Measurements from ENCODE around the gene DHRS7B. TPM values are rescaled to one million over a fixed set of nuclear protein-coding genes. Genes with fewer than 3 reads are reported as not detected.

DHRS7B gene
- total RNA-seq, 4 donors from 2014 or later = 24.0 to 30.3 (median 28.8) TPM

DNA sequence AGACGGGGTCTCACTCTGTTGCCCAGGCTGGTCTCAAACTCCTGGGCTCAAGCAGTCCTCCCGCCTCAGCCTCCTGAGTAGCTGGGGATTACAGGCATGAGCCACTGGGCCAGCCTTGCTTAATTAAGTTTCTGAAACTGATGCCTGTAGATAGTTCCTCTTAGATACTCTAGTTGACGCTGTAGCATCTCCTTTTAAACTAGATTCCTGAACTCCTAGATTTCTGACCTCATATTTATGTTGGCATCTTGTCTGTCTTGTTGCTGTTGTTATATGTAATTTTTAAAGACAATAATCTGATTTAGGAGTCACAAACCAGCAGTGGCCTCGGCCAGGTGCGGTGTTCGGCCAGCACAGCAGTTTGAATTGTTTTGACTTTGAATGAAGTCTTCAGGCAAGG, 37.5 kb downstream of the DHRS7B start:
- TF ChIP-seq, protein P1, sequence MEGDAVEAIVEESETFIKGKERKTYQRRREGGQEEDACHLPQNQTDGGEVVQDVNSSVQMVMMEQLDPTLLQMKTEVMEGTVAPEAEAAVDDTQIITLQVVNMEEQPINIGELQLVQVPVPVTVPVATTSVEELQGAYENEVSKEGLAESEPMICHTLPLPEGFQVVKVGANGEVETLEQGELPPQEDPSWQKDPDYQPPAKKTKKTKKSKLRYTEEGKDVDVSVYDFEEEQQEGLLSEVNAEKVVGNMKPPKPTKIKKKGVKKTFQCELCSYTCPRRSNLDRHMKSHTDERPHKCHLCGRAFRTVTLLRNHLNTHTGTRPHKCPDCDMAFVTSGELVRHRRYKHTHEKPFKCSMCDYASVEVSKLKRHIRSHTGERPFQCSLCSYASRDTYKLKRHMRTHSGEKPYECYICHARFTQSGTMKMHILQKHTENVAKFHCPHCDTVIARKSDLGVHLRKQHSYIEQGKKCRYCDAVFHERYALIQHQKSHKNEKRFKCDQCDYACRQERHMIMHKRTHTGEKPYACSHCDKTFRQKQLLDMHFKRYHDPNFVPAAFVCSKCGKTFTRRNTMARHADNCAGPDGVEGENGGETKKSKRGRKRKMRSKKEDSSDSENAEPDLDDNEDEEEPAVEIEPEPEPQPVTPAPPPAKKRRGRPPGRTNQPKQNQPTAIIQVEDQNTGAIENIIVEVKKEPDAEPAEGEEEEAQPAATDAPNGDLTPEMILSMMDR (IDR thresholded peaks at IDR 0.05) = no peak
- no peak for TF ChIP-seq POLR2A (IDR thresholded peaks at IDR 0.05; ENCODE audit: low read depth)
- Histone ChIP-seq H3K4me3 (no peak overlapping the region), H3K36me3 (no peaks in the 10 kb centered on the region), H3K4me1 (peaks cover 29 to 73% (median 49%) of the 10 kb centered on the region in 4 donors), H3K27me3 (no peaks in the 10 kb centered on the region), H3K9me3 (no peaks in the 10 kb centered on the region), H3K27ac (replicated peaks in 1 of 4) (no peak overlapping the region)
- no peak for DNase-seq (ENCODE audit: extremely low spot score)
- 93% methylated on average over 6 of the region's 6 CpGs for WGBS
- intact Hi-C loops (cut with DNase I) = loop anchor here (5.0 kb wide), 1 partner anchor 48 kb away; the partner anchor contains the start of gene TMEM11

DNA sequence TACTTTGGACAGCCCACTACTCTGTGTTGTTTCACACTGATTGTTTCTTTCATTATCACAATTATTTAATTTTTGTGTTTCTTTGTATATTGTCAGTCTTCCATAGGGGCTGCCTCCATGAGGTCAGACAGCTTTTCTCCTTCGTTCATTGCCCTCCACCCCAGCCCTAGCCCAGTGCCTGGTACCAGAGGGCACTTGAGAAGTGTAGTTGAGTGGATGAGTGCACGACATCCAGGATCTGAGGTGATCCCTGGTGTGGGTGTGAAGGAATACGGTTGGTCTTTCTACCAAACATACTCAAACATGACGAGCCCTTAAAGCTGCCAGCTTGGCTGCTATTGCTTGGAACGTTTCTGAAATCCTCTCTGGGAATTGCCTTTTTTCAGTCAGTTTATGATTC, 37.9 kb downstream of the DHRS7B start:
- 90% methylated on average over 5 of the region's 5 CpGs for WGBS

GRCh38 chr17:21165922-21166594, 39.3 kb downstream of the DHRS7B start:
- TF ChIP-seq POLR2A (IDR thresholded peaks at IDR 0.05; ENCODE audit: low read depth) (no peak), POLR2AphosphoS5 (IDR thresholded peaks at IDR 0.05) (peak; percentile 49 to 54)
- Histone ChIP-seq H3K27ac (replicated peaks in 1 of 4) (peak overlapping the region; percentile 73 to 81 (median 78)), H3K9me3 (no peaks in the 10 kb centered on the region), H3K36me3 (no peaks in the 10 kb centered on the region), H3K4me1 (peaks cover 43 to 78% (median 62%) of the 10 kb centered on the region in 4 donors), H3K4me3 (peak overlapping the region in 2 of 4 donors; percentile 0 to 17), H3K27me3 (no peaks in the 10 kb centered on the region)
- 74% methylated on average over 11 of the region's 11 CpGs for WGBS
- no peak for DNase-seq (ENCODE audit: extremely low spot score)
- intact Hi-C loops (cut with DNase I) = no loop called here

More for the DNA sequence above, 37.9 kb downstream of the DHRS7B start:
- intact Hi-C loops (cut with DNase I) = loop anchor here (5.0 kb wide), 1 partner anchor 48 kb away; the partner anchor contains the start of gene TMEM11
- H3K4me1 ChIP-seq = peaks cover 33 to 77% (median 50%) of the 10 kb centered on the region in 4 donors
- no peaks in the 10 kb centered on the region for H3K9me3 ChIP-seq
- TF ChIP-seq EP300 (IDR thresholded peaks at IDR 0.05) (no peak), POLR2A (IDR thresholded peaks at IDR 0.05; ENCODE audit: low read depth) (no peak), POLR2AphosphoS5 (IDR thresholded peaks at IDR 0.05) (no peak)
- TF ChIP-seq, protein P1 (IDR thresholded peaks at IDR 0.05) = no peak
- no peaks in the 10 kb centered on the region for H3K36me3 ChIP-seq
- no peak overlapping the region for H3K4me3 ChIP-seq
- no peaks in the 10 kb centered on the region for H3K27me3 ChIP-seq
- DNase-seq (ENCODE audit: extremely low spot score) = no peak
- no peak overlapping the region for H3K27ac ChIP-seq (replicated peaks in 1 of 4)

- H3K27ac ChIP-seq (replicated peaks in 1 of 4) = peak overlapping the region; percentile 73 to 81 (median 78)
- no peaks in the 10 kb centered on the region for H3K27me3 ChIP-seq
- TF ChIP-seq POLR2A (IDR thresholded peaks at IDR 0.05; ENCODE audit: low read depth) (no peak), POLR2AphosphoS5 (IDR thresholded peaks at IDR 0.05) (peak in 1 of 2 donors; percentile 3), EP300 (IDR thresholded peaks at IDR 0.05) (no peak)
- H3K9me3 ChIP-seq = no peaks in the 10 kb centered on the region
- WGBS = 23% methylated on average over 5 of the region's 5 CpGs
- H3K4me1 ChIP-seq = peaks cover 41 to 75% (median 60%) of the 10 kb centered on the region in 4 donors
- H3K36me3 ChIP-seq = peaks cover 0 to 2% (median 0%) of the 10 kb centered on the region in 4 donors
- no peak for DNase-seq (ENCODE audit: extremely low spot score)
- H3K4me3 ChIP-seq = peak overlapping the region in 2 of 4 donors; percentile 0 to 17
- intact Hi-C loops (cut with DNase I) = no loop called here
Observed at GRCh38 chr17:21166595-21167210, 39.9 kb downstream of the DHRS7B start.

GRCh38 chr17:21167303-21167702, 40.5 kb downstream of the DHRS7B start:
- Histone ChIP-seq H3K27me3 (no peaks in the 10 kb centered on the region), H3K27ac (replicated peaks in 1 of 4) (peak overlapping the region; percentile 73 to 81 (median 78)), H3K9me3 (no peaks in the 10 kb centered on the region), H3K4me3 (peak overlapping the region in 1 of 4 donors; percentile 17), H3K36me3 (peaks cover 0 to 8% (median 3%) of the 10 kb centered on the region in 4 donors), H3K4me1 (peaks cover 36 to 69% (median 54%) of the 10 kb centered on the region in 4 donors)
- intact Hi-C loops (cut with DNase I) = no loop called here
- WGBS = 58% methylated on average over 5 of the region's 5 CpGs
- DNase-seq (ENCODE audit: extremely low spot score) = no peak
- TF ChIP-seq EP300 (IDR thresholded peaks at IDR 0.05) = no peak
- TF ChIP-seq POLR2AphosphoS5 (IDR thresholded peaks at IDR 0.05) = peak; percentile 19 to 28
- TF ChIP-seq POLR2A (IDR thresholded peaks at IDR 0.05; ENCODE audit: low read depth) = peak; percentile 40
- TF ChIP-seq, protein P1 (IDR thresholded peaks at IDR 0.05) = no peak

Measured in esophagus muscularis mucosa (tissue), 4 donors.